ENCODE measurements around the gene COL20A1.

The COL20A1 gene

GRCh38 chr20:63370618-63371187 is 77.7 kb downstream of the COL20A1 start:
- Histone ChIP-seq H3K27me3 (ENCODE audit: control insufficient read depth in 2 of 2, insufficient read depth in 2 of 2, low read length in 2 of 2) (peaks cover 0 to 4% of the 10 kb centered on the region in 2 donors), H3K9me3 (ENCODE audit: control insufficient read depth in 2 of 2, low read length in 2 of 2) (no peaks in the 10 kb centered on the region), H3K4me1 (ENCODE audit: control insufficient read depth in 2 of 2, insufficient read depth in 2 of 2, low read length in 2 of 2) (no peaks in the 10 kb centered on the region), H3K27ac (ENCODE audit: low read depth in 2 of 2, low read length in 2 of 2) (no peak overlapping the region), H3K9ac (ENCODE audit: low read depth in 1 of 2, low read length in 2 of 2) (no peak overlapping the region), H3K36me3 (ENCODE audit: control insufficient read depth in 2 of 2, insufficient read depth in 2 of 2, low read length in 2 of 2) (no peaks in the 10 kb centered on the region), H3K4me3 (ENCODE audit: low read length in 2 of 2) (no peak overlapping the region)

GRCh38 chr20:63371291-63371865 is 78.4 kb downstream of the COL20A1 start:
- no peak overlapping the region for H3K27ac ChIP-seq (ENCODE audit: low read depth in 2 of 2, low read length in 2 of 2)
- H3K9ac ChIP-seq (ENCODE audit: low read depth in 1 of 2, low read length in 2 of 2) = no peak overlapping the region

GRCh38 chr20:63372971-63373885 is 80.2 kb downstream of the COL20A1 start:
- Histone ChIP-seq H3K27me3 (ENCODE audit: control insufficient read depth in 2 of 2, insufficient read depth in 2 of 2, low read length in 2 of 2) (peaks cover 0 to 12% of the 10 kb centered on the region in 2 donors), H3K27ac (ENCODE audit: low read depth in 2 of 2, low read length in 2 of 2) (no peak overlapping the region), H3K4me1 (ENCODE audit: control insufficient read depth in 2 of 2, insufficient read depth in 2 of 2, low read length in 2 of 2) (no peaks in the 10 kb centered on the region), H3K9ac (ENCODE audit: low read depth in 1 of 2, low read length in 2 of 2) (no peak overlapping the region), H3K4me3 (ENCODE audit: low read length in 2 of 2) (no peak overlapping the region), H3K9me3 (ENCODE audit: control insufficient read depth in 2 of 2, low read length in 2 of 2) (no peaks in the 10 kb centered on the region), H3K36me3 (ENCODE audit: control insufficient read depth in 2 of 2, insufficient read depth in 2 of 2, low read length in 2 of 2) (no peaks in the 10 kb centered on the region)

More at GRCh38 chr20:63371291-63371865, 78.4 kb downstream of the COL20A1 start:
- Histone ChIP-seq H3K4me3 (ENCODE audit: low read length in 2 of 2) (no peak overlapping the region), H3K27me3 (ENCODE audit: control insufficient read depth in 2 of 2, insufficient read depth in 2 of 2, low read length in 2 of 2) (peaks cover 0 to 4% of the 10 kb centered on the region in 2 donors), H3K36me3 (ENCODE audit: control insufficient read depth in 2 of 2, insufficient read depth in 2 of 2, low read length in 2 of 2) (no peaks in the 10 kb centered on the region), H3K4me1 (ENCODE audit: control insufficient read depth in 2 of 2, insufficient read depth in 2 of 2, low read length in 2 of 2) (no peaks in the 10 kb centered on the region), H3K9me3 (ENCODE audit: control insufficient read depth in 2 of 2, low read length in 2 of 2) (no peaks in the 10 kb centered on the region)

- H3K27me3 ChIP-seq (ENCODE audit: control insufficient read depth in 2 of 2, insufficient read depth in 2 of 2, low read length in 2 of 2) = peaks cover 0 to 12% of the 10 kb centered on the region in 2 donors
- H3K4me1 ChIP-seq (ENCODE audit: control insufficient read depth in 2 of 2, insufficient read depth in 2 of 2, low read length in 2 of 2) = no peaks in the 10 kb centered on the region
- H3K9me3 ChIP-seq (ENCODE audit: control insufficient read depth in 2 of 2, low read length in 2 of 2) = no peaks in the 10 kb centered on the region
- no peak overlapping the region for H3K4me3 ChIP-seq (ENCODE audit: low read length in 2 of 2)
- no peak overlapping the region for H3K9ac ChIP-seq (ENCODE audit: low read depth in 1 of 2, low read length in 2 of 2)
- H3K36me3 ChIP-seq (ENCODE audit: control insufficient read depth in 2 of 2, insufficient read depth in 2 of 2, low read length in 2 of 2) = no peaks in the 10 kb centered on the region
- no peak overlapping the region for H3K27ac ChIP-seq (ENCODE audit: low read depth in 2 of 2, low read length in 2 of 2)
Observed at GRCh38 chr20:63373996-63374395, 81.0 kb downstream of the COL20A1 start.

- no peak overlapping the region for H3K9ac ChIP-seq (ENCODE audit: low read depth in 1 of 2, low read length in 2 of 2)
Observed at GRCh38 chr20:63374504-63374903, 81.5 kb downstream of the COL20A1 start.

GRCh38 chr20:63375438-63375837 is 82.5 kb downstream of the COL20A1 start:
- Histone ChIP-seq H3K9me3 (ENCODE audit: control insufficient read depth in 2 of 2, low read length in 2 of 2) (no peaks in the 10 kb centered on the region), H3K4me1 (ENCODE audit: control insufficient read depth in 2 of 2, insufficient read depth in 2 of 2, low read length in 2 of 2) (no peaks in the 10 kb centered on the region), H3K27me3 (ENCODE audit: control insufficient read depth in 2 of 2, insufficient read depth in 2 of 2, low read length in 2 of 2) (peaks cover 0 to 12% of the 10 kb centered on the region in 2 donors), H3K9ac (ENCODE audit: low read depth in 1 of 2, low read length in 2 of 2) (no peak overlapping the region), H3K4me3 (ENCODE audit: low read length in 2 of 2) (no peak overlapping the region), H3K36me3 (ENCODE audit: control insufficient read depth in 2 of 2, insufficient read depth in 2 of 2, low read length in 2 of 2) (no peaks in the 10 kb centered on the region), H3K27ac (ENCODE audit: low read depth in 2 of 2, low read length in 2 of 2) (no peak overlapping the region)

More at GRCh38 chr20:63374504-63374903, 81.5 kb downstream of the COL20A1 start:
- Histone ChIP-seq H3K9me3 (ENCODE audit: control insufficient read depth in 2 of 2, low read length in 2 of 2) (no peaks in the 10 kb centered on the region), H3K4me1 (ENCODE audit: control insufficient read depth in 2 of 2, insufficient read depth in 2 of 2, low read length in 2 of 2) (no peaks in the 10 kb centered on the region), H3K27me3 (ENCODE audit: control insufficient read depth in 2 of 2, insufficient read depth in 2 of 2, low read length in 2 of 2) (peaks cover 0 to 12% of the 10 kb centered on the region in 2 donors), H3K4me3 (ENCODE audit: low read length in 2 of 2) (no peak overlapping the region), H3K36me3 (ENCODE audit: control insufficient read depth in 2 of 2, insufficient read depth in 2 of 2, low read length in 2 of 2) (no peaks in the 10 kb centered on the region), H3K27ac (ENCODE audit: low read depth in 2 of 2, low read length in 2 of 2) (no peak overlapping the region)

GRCh38 chr20:63376283-63377250 is 83.6 kb downstream of the COL20A1 start:
- H3K9me3 ChIP-seq (ENCODE audit: control insufficient read depth in 2 of 2, low read length in 2 of 2) = no peaks in the 10 kb centered on the region
- H3K4me1 ChIP-seq (ENCODE audit: control insufficient read depth in 2 of 2, insufficient read depth in 2 of 2, low read length in 2 of 2) = no peaks in the 10 kb centered on the region
- no peak overlapping the region for H3K27ac ChIP-seq (ENCODE audit: low read depth in 2 of 2, low read length in 2 of 2)
- H3K27me3 ChIP-seq (ENCODE audit: control insufficient read depth in 2 of 2, insufficient read depth in 2 of 2, low read length in 2 of 2) = peaks cover 0 to 10% of the 10 kb centered on the region in 2 donors
- no peak overlapping the region for H3K9ac ChIP-seq (ENCODE audit: low read depth in 1 of 2, low read length in 2 of 2)
- no peak overlapping the region for H3K4me3 ChIP-seq (ENCODE audit: low read length in 2 of 2)
- H3K36me3 ChIP-seq (ENCODE audit: control insufficient read depth in 2 of 2, insufficient read depth in 2 of 2, low read length in 2 of 2) = no peaks in the 10 kb centered on the region

GRCh38 chr20:63377256-63377941 is 84.4 kb downstream of the COL20A1 start:
- Histone ChIP-seq H3K4me1 (ENCODE audit: control insufficient read depth in 2 of 2, insufficient read depth in 2 of 2, low read length in 2 of 2) (no peaks in the 10 kb centered on the region), H3K36me3 (ENCODE audit: control insufficient read depth in 2 of 2, insufficient read depth in 2 of 2, low read length in 2 of 2) (no peaks in the 10 kb centered on the region), H3K9me3 (ENCODE audit: control insufficient read depth in 2 of 2, low read length in 2 of 2) (no peaks in the 10 kb centered on the region), H3K27me3 (ENCODE audit: control insufficient read depth in 2 of 2, insufficient read depth in 2 of 2, low read length in 2 of 2) (peaks cover 0 to 8% of the 10 kb centered on the region in 2 donors), H3K27ac (ENCODE audit: low read depth in 2 of 2, low read length in 2 of 2) (no peak overlapping the region), H3K4me3 (ENCODE audit: low read length in 2 of 2) (no peak overlapping the region), H3K9ac (ENCODE audit: low read depth in 1 of 2, low read length in 2 of 2) (no peak overlapping the region)

GRCh38 chr20:63377951-63378381 is 85.0 kb downstream of the COL20A1 start:
- no peaks in the 10 kb centered on the region for H3K4me1 ChIP-seq (ENCODE audit: control insufficient read depth in 2 of 2, insufficient read depth in 2 of 2, low read length in 2 of 2)
- no peak overlapping the region for H3K4me3 ChIP-seq (ENCODE audit: low read length in 2 of 2)
- H3K9me3 ChIP-seq (ENCODE audit: control insufficient read depth in 2 of 2, low read length in 2 of 2) = no peaks in the 10 kb centered on the region
- H3K36me3 ChIP-seq (ENCODE audit: control insufficient read depth in 2 of 2, insufficient read depth in 2 of 2, low read length in 2 of 2) = no peaks in the 10 kb centered on the region
- H3K27ac ChIP-seq (ENCODE audit: low read depth in 2 of 2, low read length in 2 of 2) = no peak overlapping the region
- no peak overlapping the region for H3K9ac ChIP-seq (ENCODE audit: low read depth in 1 of 2, low read length in 2 of 2)
- peaks cover 0 to 8% of the 10 kb centered on the region in 2 donors for H3K27me3 ChIP-seq (ENCODE audit: control insufficient read depth in 2 of 2, insufficient read depth in 2 of 2, low read length in 2 of 2)
